GM23338 (cell line): ENCODE measurements around the gene SPAG16.

Source experiments
- CREB1 ChIP-seq: fragments of 250-450 bp; sonication (Bioruptor Pico); IDR thresholded peaks from 2 replicates; pipeline ENCODE4 v1.5.0; 2020; ENCODE audit warnings: low read depth, mild to moderate bottlenecking, moderate library complexity
- CTCF ChIP-seq, 2 experiments: fragments of 200-600 bp in 1 of 2; sonication (generic) in 1 of 2; conservative IDR thresholded peaks; 2 replicates each; pipeline versions ENCODE4 v1.5.1 to v1.6.1; 2016 to 2017; ENCODE audit warnings: antibody characterized with exemption in 2 of 2, low read depth in 2 of 2, mild to moderate bottlenecking in 2 of 2, moderate library complexity in 1 of 2
- EZH2 ChIP-seq: fragments of 200-600 bp; sonication (generic); IDR thresholded peaks from one replicate; pipeline ENCODE4 v1.8.0; 2017; ENCODE audit warnings: antibody characterized with exemption, mild to moderate bottlenecking, low read depth; ENCODE audit not compliant: unreplicated experiment
- EZH2phosphoT487 ChIP-seq: fragments of 200-600 bp; sonication (generic); IDR thresholded peaks from one replicate; pipeline ENCODE4 v1.8.1; 2018; ENCODE audit warnings: antibody characterized with exemption; ENCODE audit not compliant: unreplicated experiment
- JUNB ChIP-seq: IDR thresholded peaks from one replicate; pipeline ENCODE4 v1.6.1; 2016; ENCODE audit warnings: antibody characterized with exemption; ENCODE audit not compliant: unreplicated experiment
- POLR2AphosphoS5 ChIP-seq: IDR thresholded peaks from 2 replicates; pipeline ENCODE4 v1.6.1; 2016; ENCODE audit warnings: antibody characterized with exemption, low read depth
- ZNF331 ChIP-seq: fragments of 250-450 bp; sonication (Bioruptor Pico); IDR thresholded peaks from 2 replicates; pipeline ENCODE4 v1.5.0; 2020; ENCODE audit warnings: low read depth, mild to moderate bottlenecking, moderate library complexity
- TF ChIP-seq, protein P1 (sequence below): IDR thresholded peaks from one replicate; pipeline ENCODE4 v1.6.1; 2018; ENCODE audit warnings: antibody characterized with exemption; ENCODE audit not compliant: unreplicated experiment
- TF ChIP-seq, protein P2 (sequence below): IDR thresholded peaks from 2 replicates; pipeline ENCODE4 v1.6.1; 2016; ENCODE audit warnings: antibody characterized with exemption

- no peak for TF ChIP-seq CTCF (conservative IDR thresholded peaks at IDR 0.05; ENCODE audit: low read depth in 2 of 2)
- no peak for TF ChIP-seq EZH2phosphoT487
- no peak for TF ChIP-seq POLR2AphosphoS5
- TF ChIP-seq JUNB, result no peak
- TF ChIP-seq, protein P1, sequence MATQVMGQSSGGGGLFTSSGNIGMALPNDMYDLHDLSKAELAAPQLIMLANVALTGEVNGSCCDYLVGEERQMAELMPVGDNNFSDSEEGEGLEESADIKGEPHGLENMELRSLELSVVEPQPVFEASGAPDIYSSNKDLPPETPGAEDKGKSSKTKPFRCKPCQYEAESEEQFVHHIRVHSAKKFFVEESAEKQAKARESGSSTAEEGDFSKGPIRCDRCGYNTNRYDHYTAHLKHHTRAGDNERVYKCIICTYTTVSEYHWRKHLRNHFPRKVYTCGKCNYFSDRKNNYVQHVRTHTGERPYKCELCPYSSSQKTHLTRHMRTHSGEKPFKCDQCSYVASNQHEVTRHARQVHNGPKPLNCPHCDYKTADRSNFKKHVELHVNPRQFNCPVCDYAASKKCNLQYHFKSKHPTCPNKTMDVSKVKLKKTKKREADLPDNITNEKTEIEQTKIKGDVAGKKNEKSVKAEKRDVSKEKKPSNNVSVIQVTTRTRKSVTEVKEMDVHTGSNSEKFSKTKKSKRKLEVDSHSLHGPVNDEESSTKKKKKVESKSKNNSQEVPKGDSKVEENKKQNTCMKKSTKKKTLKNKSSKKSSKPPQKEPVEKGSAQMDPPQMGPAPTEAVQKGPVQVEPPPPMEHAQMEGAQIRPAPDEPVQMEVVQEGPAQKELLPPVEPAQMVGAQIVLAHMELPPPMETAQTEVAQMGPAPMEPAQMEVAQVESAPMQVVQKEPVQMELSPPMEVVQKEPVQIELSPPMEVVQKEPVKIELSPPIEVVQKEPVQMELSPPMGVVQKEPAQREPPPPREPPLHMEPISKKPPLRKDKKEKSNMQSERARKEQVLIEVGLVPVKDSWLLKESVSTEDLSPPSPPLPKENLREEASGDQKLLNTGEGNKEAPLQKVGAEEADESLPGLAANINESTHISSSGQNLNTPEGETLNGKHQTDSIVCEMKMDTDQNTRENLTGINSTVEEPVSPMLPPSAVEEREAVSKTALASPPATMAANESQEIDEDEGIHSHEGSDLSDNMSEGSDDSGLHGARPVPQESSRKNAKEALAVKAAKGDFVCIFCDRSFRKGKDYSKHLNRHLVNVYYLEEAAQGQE, result no peak
- TF ChIP-seq EZH2, result no peak
- TF ChIP-seq ZNF331 (CRISPR knock-in tag), result no peak
- TF ChIP-seq, protein P2, sequence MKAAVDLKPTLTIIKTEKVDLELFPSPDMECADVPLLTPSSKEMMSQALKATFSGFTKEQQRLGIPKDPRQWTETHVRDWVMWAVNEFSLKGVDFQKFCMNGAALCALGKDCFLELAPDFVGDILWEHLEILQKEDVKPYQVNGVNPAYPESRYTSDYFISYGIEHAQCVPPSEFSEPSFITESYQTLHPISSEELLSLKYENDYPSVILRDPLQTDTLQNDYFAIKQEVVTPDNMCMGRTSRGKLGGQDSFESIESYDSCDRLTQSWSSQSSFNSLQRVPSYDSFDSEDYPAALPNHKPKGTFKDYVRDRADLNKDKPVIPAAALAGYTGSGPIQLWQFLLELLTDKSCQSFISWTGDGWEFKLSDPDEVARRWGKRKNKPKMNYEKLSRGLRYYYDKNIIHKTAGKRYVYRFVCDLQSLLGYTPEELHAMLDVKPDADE, result no peak
- TF ChIP-seq CREB1 (CRISPR knock-in tag), result no peak
Observed at GRCh38 chr2:213415093-213415492, 130.8 kb downstream of the SPAG16 start.
